Activated naive CD8-positive, alpha-beta T cell treated with anti-CD3 and anti-CD28 coated beads, Interleukin-2, amount 50 U/mL, for 16 hours (primary cell): ENCODE results near the gene PDXP.
"Not testable (repeated sequence)": the region's sequence is repeated elsewhere in the genome, so short reads cannot be mapped to it uniquely, and the experiment has no call there.

Experiments
- DNase-seq: peaks from one replicate; pipeline ENCODE4 v3.0.0-alpha.2; 2020; ENCODE audit warnings: low read depth, low spot score

PDXP gene

GRCh38 chr22:37647317-37647716 lies 11.2 kb upstream of the PDXP start:
- no peak for DNase-seq

GRCh38 chr22:37647928-37648327 lies 10.6 kb upstream of the PDXP start:
- DNase-seq = no peak

GRCh38 chr22:37650463-37651136 lies 7.9 kb upstream of the PDXP start:
- DNase-seq = no peak

- no peak for DNase-seq
Observed at GRCh38 chr22:37654563-37655251, 3.8 kb upstream of the PDXP start.

GRCh38 chr22:37655252-37655563 lies 3.3 kb upstream of the PDXP start:
- DNase-seq = no peak

- DNase-seq = not testable (repeated sequence)
Observed at GRCh38 chr22:37656583-37656982, 1.9 kb upstream of the PDXP start.

- DNase-seq = no peak
Observed at GRCh38 chr22:37657590-37658132, 862 bp upstream of the PDXP start.

- no peak for DNase-seq
Observed at GRCh38 chr22:37659066-37659896, 758 bp downstream of the PDXP start.

GRCh38 chr22:37659897-37660708 lies 1.6 kb downstream of the PDXP start:
- DNase-seq = no peak

GRCh38 chr22:37660709-37661045 lies 2.2 kb downstream of the PDXP start:
- no peak for DNase-seq

GRCh38 chr22:37661160-37661924 lies 2.8 kb downstream of the PDXP start:
- no peak for DNase-seq

GRCh38 chr22:37662039-37662438 lies 3.5 kb downstream of the PDXP start:
- DNase-seq = no peak

GRCh38 chr22:37663521-37664140 lies 5.1 kb downstream of the PDXP start:
- no peak for DNase-seq

GRCh38 chr22:37664249-37665101 lies 6.0 kb downstream of the PDXP start:
- no peak for DNase-seq

- no peak for DNase-seq
Observed at GRCh38 chr22:37665487-37665886, 7.0 kb downstream of the PDXP start.

GRCh38 chr22:37669586-37669985 lies 11.1 kb downstream of the PDXP start:
- no peak for DNase-seq

GRCh38 chr22:37672206-37672919 lies 13.8 kb downstream of the PDXP start:
- DNase-seq = no peak

- DNase-seq = no peak
Observed at GRCh38 chr22:37672920-37673455, 14.5 kb downstream of the PDXP start.

GRCh38 chr22:37674248-37674647 lies 15.7 kb downstream of the PDXP start:
- no peak for DNase-seq
